GM23248 (cell line): Measurements from ENCODE around the gene LYPD6B.

Experiments used
- EZH2 ChIP-seq: fragments of 200-600 bp; sonication (generic); IDR thresholded peaks from 2 replicates; pipeline ENCODE4 v1.6.1; 2018; ENCODE audit warnings: antibody characterized with exemption, mild to moderate bottlenecking; ENCODE audit not compliant: insufficient read depth, poor library complexity, severe bottlenecking
- EZH2phosphoT487 ChIP-seq: fragments of 200-600 bp; sonication (generic); IDR thresholded peaks from 2 replicates; pipeline ENCODE4 v1.6.1; 2018; ENCODE audit warnings: antibody characterized with exemption, moderate library complexity, mild to moderate bottlenecking, low read depth; ENCODE audit not compliant: insufficient read depth

DNA sequence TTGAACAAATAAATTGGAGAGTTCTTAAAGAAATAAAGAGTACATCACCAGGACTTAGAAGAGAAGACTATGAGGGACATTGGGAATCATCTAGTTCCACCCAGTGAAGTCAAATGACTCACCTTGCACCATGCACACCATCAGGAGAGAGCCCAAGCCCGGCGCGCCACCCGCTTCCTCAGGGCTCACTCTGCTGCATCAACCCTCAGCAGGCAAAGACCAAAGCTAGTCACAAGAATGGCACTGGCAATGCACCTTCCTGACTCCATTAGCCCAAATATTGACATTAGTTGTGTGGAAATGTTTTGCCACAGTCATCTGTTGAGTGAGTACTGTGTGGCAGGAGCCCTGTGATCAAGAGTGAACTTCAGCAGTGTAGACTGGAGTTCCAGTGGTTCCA is 7.1 kb upstream of the LYPD6B start:
- TF ChIP-seq EZH2phosphoT487, result no peak
- TF ChIP-seq EZH2, result no peak
